DND-41 (cell line): ENCODE results near the gene RAD51B.

Experiments used
- ATAC-seq: fragments of 200-7000 bp; cut with Tn5 transposase; 3 replicates; pipeline ENCODE4 v1.9.1; 2021; ENCODE audit warnings: low read depth; ENCODE audit not compliant: insufficient read depth
- DNase-seq: peaks from one replicate; pipeline ENCODE4 v3.0.0-alpha.2; 2020
- H2AFZ ChIP-seq: 2 replicates; pipeline ENCODE4 v1.6.0; 2012; ENCODE audit warnings: low read depth, low read length
- H3K27ac ChIP-seq: 2 replicates; pipeline ENCODE4 v1.5.1; 2012; ENCODE audit warnings: low read length, inconsistent platforms
- H3K27me3 ChIP-seq: fragments of 200-600 bp; sonication (generic); 2 replicates; pipeline ENCODE4 v1.6.0; 2012; ENCODE audit warnings: low read length, mild to moderate bottlenecking, inconsistent platforms; ENCODE audit not compliant: insufficient read depth, poor library complexity
- H3K36me3 ChIP-seq: 2 replicates; pipeline ENCODE4 v1.5.1; 2012; ENCODE audit warnings: low read length, inconsistent platforms; ENCODE audit not compliant: insufficient read depth
- H3K4me1 ChIP-seq: 2 replicates; pipeline ENCODE4 v1.5.1; 2012; ENCODE audit warnings: mild to moderate bottlenecking, low read length; ENCODE audit not compliant: insufficient read depth
- H3K4me2 ChIP-seq: 2 replicates; pipeline ENCODE4 v1.6.0; 2012; ENCODE audit warnings: mild to moderate bottlenecking, moderate library complexity, low read length, inconsistent platforms; ENCODE audit not compliant: insufficient read depth
- H3K4me3 ChIP-seq, 2 experiments: fragments of 200-600 bp in 1 of 2; shearing (Covaris generic) in 1 of 2; 2 replicates each; pipeline ENCODE4 v1.5.1; 2012 to 2016; ENCODE audit warnings: inconsistent platforms in 2 of 2, low read length in 2 of 2, mild to moderate bottlenecking in 2 of 2, low read depth in 1 of 2, moderate library complexity in 1 of 2
- H3K79me2 ChIP-seq: 2 replicates; pipeline ENCODE4 v1.6.0; 2012; ENCODE audit warnings: low read length, inconsistent platforms; ENCODE audit not compliant: insufficient read depth
- H3K9ac ChIP-seq: 2 replicates; pipeline ENCODE4 v1.6.0; 2012; ENCODE audit warnings: low read depth, mild to moderate bottlenecking, inconsistent platforms, low read length, moderate library complexity
- H3K9me3 ChIP-seq: 2 replicates; pipeline ENCODE4 v1.5.1; 2012; ENCODE audit warnings: low read length, moderate library complexity, mild to moderate bottlenecking, inconsistent platforms; ENCODE audit not compliant: insufficient read depth, severe bottlenecking
- H4K20me1 ChIP-seq: 2 replicates; pipeline ENCODE4 v1.6.0; 2012; ENCODE audit warnings: low read length; ENCODE audit not compliant: insufficient read depth
- CTCF ChIP-seq: IDR thresholded peaks from 2 replicates; pipeline ENCODE4 v1.5.1; 2012; ENCODE audit warnings: borderline replicate concordance, low read length, moderate library complexity, mild to moderate bottlenecking; ENCODE audit not compliant: poor library complexity, severe bottlenecking; ENCODE audit errors: extremely low read depth
- EZH2 ChIP-seq: IDR thresholded peaks from 3 replicates; pipeline ENCODE4 v1.6.1; 2012; ENCODE audit warnings: borderline replicate concordance, low read depth, mild to moderate bottlenecking, moderate library complexity, low read length, inconsistent platforms; ENCODE audit not compliant: severe bottlenecking

RAD51B gene

GRCh38 chr14:68369281-68370056, 549.9 kb downstream of the RAD51B start:
- no peak overlapping the region for H2AFZ ChIP-seq
- no peak overlapping the region for H3K4me2 ChIP-seq
- H3K27me3 ChIP-seq: no peaks in the 10 kb centered on the region
- H3K4me1 ChIP-seq: no peaks in the 10 kb centered on the region
- H4K20me1 ChIP-seq: no peaks in the 10 kb centered on the region
- H3K4me3 ChIP-seq: no peak overlapping the region
- no peak overlapping the region for H3K9ac ChIP-seq
- ATAC-seq (no peak), DNase-seq (no peak)
- H3K36me3 ChIP-seq: no peaks in the 10 kb centered on the region
- no peaks in the 10 kb centered on the region for H3K79me2 ChIP-seq
- no peak for TF ChIP-seq CTCF
- no peak for TF ChIP-seq EZH2
- H3K27ac ChIP-seq: no peak overlapping the region
- no peaks in the 10 kb centered on the region for H3K9me3 ChIP-seq

- Histone ChIP-seq H3K4me1 (no peaks in the 10 kb centered on the region), H3K79me2 (no peaks in the 10 kb centered on the region), H3K27me3 (no peaks in the 10 kb centered on the region), H3K36me3 (no peaks in the 10 kb centered on the region), H3K9me3 (no peaks in the 10 kb centered on the region), H3K27ac (no peak overlapping the region), H3K4me3 (no peak overlapping the region), H3K4me2 (no peak overlapping the region), H3K9ac (no peak overlapping the region), H2AFZ (no peak overlapping the region), H4K20me1 (no peaks in the 10 kb centered on the region)
- ATAC-seq: no peak
- TF ChIP-seq CTCF: no peak
- no peak for TF ChIP-seq EZH2
- DNase-seq: no peak
These were observed 550.4 kb downstream of the RAD51B start for GRCh38 chr14:68370057-68370360.

- DNase-seq (no peak), ATAC-seq (no peak)
- Histone ChIP-seq H3K27ac (no peak overlapping the region), H2AFZ (no peak overlapping the region), H3K4me2 (no peak overlapping the region), H3K9me3 (no peaks in the 10 kb centered on the region), H3K9ac (no peak overlapping the region), H3K36me3 (no peaks in the 10 kb centered on the region), H3K4me1 (no peaks in the 10 kb centered on the region), H3K4me3 (no peak overlapping the region), H3K79me2 (no peaks in the 10 kb centered on the region), H4K20me1 (no peaks in the 10 kb centered on the region), H3K27me3 (no peaks in the 10 kb centered on the region)
- TF ChIP-seq EZH2: no peak
- no peak for TF ChIP-seq CTCF
These were observed 552.8 kb downstream of the RAD51B start for GRCh38 chr14:68372368-68372767.
